HepG2 (cell line): ENCODE data around the gene ABCC3. TPM values are rescaled to one million over a fixed set of nuclear protein-coding genes. Genes with fewer than 3 reads are reported as not detected.

ENCODE experiments used
- ATAC-seq: fragments of 200-7000 bp; cut with Tn5 transposase; 3 replicates; pipeline ENCODE4 v1.9.1; 2020; ENCODE audit warnings: mild to moderate bottlenecking, moderate library complexity
- BruUV-seq: library from RNA; stranded (reverse); fragments of 400-500 nt; replicated peaks from 2 replicates; lab custom pipeline; 2021; lab: Mats Ljungman, UMichigan
- CTCF ChIA-PET: fragments of 300-600 bp; formaldehyde crosslinking; extraction: SDS; loops from one replicate; lab custom pipeline; 2021; ENCODE audit warnings: low total read pairs, inconsistent platforms, low intra/inter-chr PET ratio; lab: Yijun Ruan, JAX
- POLR2A ChIA-PET: fragments of 350-600 bp; sonication (Branson Sonifier 250); formaldehyde crosslinking; loops from one replicate; lab custom pipeline; 2020; ENCODE audit warnings: antibody characterized with exemption, inconsistent platforms; lab: Yijun Ruan, JAX
- DNase-seq: peaks from one replicate; pipeline ENCODE4 v3.0.0-alpha.2; 2015; ENCODE audit warnings: low spot score
- FAIRE-seq: peaks from 3 replicates; lab custom pipeline; 2011; peaks lifted over from hg19 to GRCh38; lab: Jason Lieb, UNC
- H2AFZ ChIP-seq: one replicate; pipeline ENCODE4 v1.6.1; 2011; ENCODE audit warnings: low read length, inconsistent platforms
- H3K27ac ChIP-seq: fragments of 300-600 bp; 3 replicates; pipeline ENCODE4 v1.8.0; 2011; ENCODE audit warnings: mixed run types, mild to moderate bottlenecking, mixed read lengths, low read length, inconsistent platforms; ENCODE audit not compliant: insufficient read depth; ENCODE audit errors: extremely low read length
- H3K27me3 ChIP-seq, 2 experiments: fragments of 200-600 bp in 1 of 2; 2 replicates in 1 of 2; 3 replicates in 1 of 2; pipeline versions ENCODE4 v1.6.0 to v1.8.0; 2011; ENCODE audit warnings: low read length in 2 of 2, mild to moderate bottlenecking in 2 of 2, moderate library complexity in 2 of 2, inconsistent platforms in 1 of 2; ENCODE audit not compliant: insufficient read depth in 2 of 2, control insufficient read depth in 1 of 2
- H3K36me3 ChIP-seq, 2 experiments: fragments of 200-600 bp in 1 of 2; replicated peaks in 1 of 2; 2 replicates in 1 of 2; 3 replicates in 1 of 2; pipeline versions ENCODE4 v1.5.1 to v1.8.0; 2011; ENCODE audit warnings: low read length in 2 of 2, inconsistent platforms in 1 of 2; ENCODE audit not compliant: insufficient read depth in 2 of 2, control insufficient read depth in 1 of 2
- H3K4me1 ChIP-seq: 2 replicates; pipeline ENCODE4 v1.5.1; 2012; ENCODE audit warnings: low read length, inconsistent platforms; ENCODE audit not compliant: insufficient read depth
- H3K4me2 ChIP-seq: 2 replicates; pipeline ENCODE4 v1.6.0; 2011; ENCODE audit warnings: low read depth, low read length, inconsistent platforms
- H3K4me3 ChIP-seq, 3 experiments: fragments of 200-600 bp in 1 of 3; sonication (generic), shearing (Covaris generic) in 1 of 3; replicated peaks in 1 of 3; 2 replicates each; pipeline ENCODE4 v1.5.1; 2011 to 2016; ENCODE audit warnings: low read length in 3 of 3, inconsistent platforms in 2 of 3, low read depth in 2 of 3, mild to moderate bottlenecking in 2 of 3, control low read depth in 1 of 3, mixed read lengths in 1 of 3; ENCODE audit not compliant: insufficient read depth in 1 of 3
- H3K79me2 ChIP-seq: one replicate; pipeline ENCODE4 v1.6.1; 2011; ENCODE audit warnings: low read length, inconsistent platforms; ENCODE audit not compliant: insufficient read depth
- H3K9ac ChIP-seq: 2 replicates; pipeline ENCODE4 v1.6.0; 2011; ENCODE audit warnings: mild to moderate bottlenecking, low read depth, low read length, inconsistent platforms; ENCODE audit not compliant: insufficient read depth
- H3K9me3 ChIP-seq: 2 replicates; pipeline ENCODE4 v1.5.1; 2012; ENCODE audit warnings: mild to moderate bottlenecking, low read length
- H4K20me1 ChIP-seq: 2 replicates; pipeline ENCODE4 v1.6.0; 2011; ENCODE audit warnings: inconsistent platforms, mild to moderate bottlenecking, low read length, moderate library complexity; ENCODE audit not compliant: insufficient read depth
- CBX2 ChIP-seq, 2 experiments: fragments of 200-600 bp in 1 of 2; sonication (generic); formaldehyde crosslinking in 1 of 2; IDR thresholded peaks; 2 replicates each; pipeline versions ENCODE4 v1.7.0 to v1.8.1; 2018 to 2022; ENCODE audit warnings: low read depth in 2 of 2, low read length in 1 of 2, mild to moderate bottlenecking in 1 of 2, missing genetic modification reagents in 1 of 2
- EED ChIP-seq: sonication (generic); formaldehyde crosslinking; IDR thresholded peaks from 2 replicates; pipeline ENCODE4 v1.5.0; 2020; ENCODE audit warnings: mild to moderate bottlenecking, missing genetic modification reagents
- LCORL ChIP-seq, 2 experiments: fragments of 450-650 bp in 1 of 2; sonication (generic) in 1 of 2; formaldehyde crosslinking in 1 of 2; IDR thresholded peaks; 2 replicates each; pipeline versions ENCODE4 v1.5.0 to v1.6.1; 2017 to 2020; ENCODE audit warnings: antibody characterized with exemption in 1 of 2, missing genetic modification reagents in 1 of 2
- MXD3 ChIP-seq: IDR thresholded peaks from 2 replicates; pipeline ENCODE4 v1.6.1; 2016; ENCODE audit warnings: mild to moderate bottlenecking, missing biosample characterization, missing genetic modification reagents
- MYPOP ChIP-seq: sonication (generic); formaldehyde crosslinking; IDR thresholded peaks from 2 replicates; pipeline ENCODE4 v1.8.1; 2023; ENCODE audit warnings: mild to moderate bottlenecking, moderate library complexity, missing genetic modification reagents
- MZF1 ChIP-seq: sonication (generic); formaldehyde crosslinking; IDR thresholded peaks from 2 replicates; pipeline ENCODE4 v1.8.1; 2023; ENCODE audit warnings: mild to moderate bottlenecking, missing genetic modification reagents, borderline replicate concordance
- PRPF4 ChIP-seq: fragments of 200-400 bp; formaldehyde crosslinking; IDR thresholded peaks from 2 replicates; pipeline ENCODE4 v1.6.1; 2016; ENCODE audit warnings: low read length, low read depth; ENCODE audit not compliant: poor library complexity, severe bottlenecking
- ZNF180 ChIP-seq: sonication (generic); formaldehyde crosslinking; IDR thresholded peaks from 2 replicates; pipeline ENCODE4 v1.4.0; 2020; ENCODE audit warnings: low read depth, missing genetic modification reagents, borderline replicate concordance
- ZNF317 ChIP-seq: sonication (generic); formaldehyde crosslinking; IDR thresholded peaks from 2 replicates; pipeline ENCODE4 v1.5.0; 2020; ENCODE audit warnings: mild to moderate bottlenecking, missing genetic modification reagents
- ZNF333 ChIP-seq: sonication (generic); formaldehyde crosslinking; IDR thresholded peaks from 2 replicates; pipeline ENCODE4 v1.4.0; 2020; ENCODE audit warnings: mild to moderate bottlenecking, missing genetic modification reagents, borderline replicate concordance
- ZNF350 ChIP-seq: sonication (generic); formaldehyde crosslinking; IDR thresholded peaks from 2 replicates; pipeline ENCODE4 v1.4.0; 2020; ENCODE audit warnings: mild to moderate bottlenecking, low read depth, missing genetic modification reagents, borderline replicate concordance
- ZNF441 ChIP-seq: sonication (generic); formaldehyde crosslinking; IDR thresholded peaks from 2 replicates; pipeline ENCODE4 v1.7.0; 2021; ENCODE audit warnings: missing genetic modification reagents, borderline replicate concordance
- ZNF451 ChIP-seq: sonication (generic); formaldehyde crosslinking; IDR thresholded peaks from 2 replicates; pipeline ENCODE4 v1.5.0; 2020; ENCODE audit warnings: mild to moderate bottlenecking, missing genetic modification reagents
- ZNF646 ChIP-seq: sonication (generic); formaldehyde crosslinking; IDR thresholded peaks from 2 replicates; pipeline ENCODE4 v1.9.0; 2021; ENCODE audit warnings: mild to moderate bottlenecking, missing genetic modification reagents
- WGBS: methylation state at CpG from one replicate; pipeline ENCODE4 v1.1.6; 2017; ENCODE audit warnings: low lambda C conversion rate; 5-methylcytosine and 5-hydroxymethylcytosine counted together
- in situ Hi-C: cut with HindIII; loops from 2 replicates; pipeline ENCODE4 v1.10.0; 2017; ENCODE audit warnings: low pct_unique_long_range_greater_than_20kb; ENCODE audit not compliant: extremely low pct_ligation_motif_present
- intact Hi-C: fragments of 100-400 bp; cut with micrococcal nuclease; formaldehyde crosslinking; loops from one replicate; pipeline ENCODE4 v1.10.0; 2022; ENCODE audit not compliant: unreplicated experiment
- polyA plus RNA-seq, 8 experiments: library from polyadenylated mRNA; depleted of rRNA in 3 of 8; stranded (reverse) in 7 of 8; unstranded in 1 of 8; fragments of >200 nt; fragmentation: Illumina TruSeq in 4 of 8; extraction: Trizol in 4 of 8; gene quantifications; 2 replicates each; pipeline versions ENCODE4 v1.2.1 to v1.2.3, GENCODE V29; 2011 to 2016; ENCODE audit warnings: low read depth in 4 of 8, missing spikeins in 1 of 8, mixed read lengths in 1 of 8; ENCODE audit not compliant: insufficient read depth in 1 of 8
- total RNA-seq, 5 experiments: library from RNA; depleted of rRNA; stranded (reverse); fragments of >200 nt; fragmentation: Illumina TruSeq; extraction: Trizol; gene quantifications; 2 replicates each; pipeline ENCODE4 v1.2.3, GENCODE V29; 2016; ENCODE audit warnings: low read depth in 1 of 5

Gene ABCC3
- total and polyA plus RNA-seq, 2 of the 13 experiments (the other 11 are each of a cell fraction or from before 2014, with no cell fraction given) = 25.2 to 50.7 TPM

- ChIA-PET POLR2A (interaction anchor here (0.7 to 19.8 kb wide), 19 partner anchors 11 to 148 kb away, joined by 3 to 839 read pairs (median 5); partner anchors contain the start of genes ABCC3, CACNA1G and SPATA20), CTCF (interaction anchor here (1.0 to 1.8 kb wide), 9 partner anchors 31 to 145 kb away, joined by 3 to 18 read pairs (median 6); partner anchors contain the start of gene SPATA20)
- in situ Hi-C loops = loop anchor here (5.0 kb wide), 3 partner anchors 65 to 145 kb away; partner anchors contain the start of gene SPATA20
- intact Hi-C loops = no loop called here
- H3K9ac ChIP-seq = 0 out of 2 replicates have a peak overlapping the region, but pooled peaks have one; percentile 3
- ATAC-seq (no peak), DNase-seq (no peak), FAIRE-seq (no peak)
- peaks cover 0 to 25% of the 10 kb centered on the region in 2 experiments; a peak in 4 of 5 replicates for H3K27me3 ChIP-seq
- H3K27ac ChIP-seq = peak overlapping the region; percentile 22
- peak overlapping the region in 2 of 3 experiments; percentile 13 to 66; a peak in 2 of 6 replicates for H3K4me3 ChIP-seq
- no peak overlapping the region for H2AFZ ChIP-seq
- BruUV-seq = no TSS peak
- no peaks in the 10 kb centered on the region for H3K9me3 ChIP-seq
- no peaks in the 10 kb centered on the region for H3K36me3 ChIP-seq
- no peaks in the 10 kb centered on the region for H4K20me1 ChIP-seq
- peak overlapping the region; percentile 84 for H3K4me2 ChIP-seq
- 84% methylated on average over 15 of the region's 17 CpGs for WGBS
- H3K4me1 ChIP-seq = peaks cover 66% of the 10 kb centered on the region
- H3K79me2 ChIP-seq = no peaks in the 10 kb centered on the region
- TF ChIP-seq ZNF317 (no peak), LCORL (IDR thresholded peaks at IDR 0.05) (no peak), LCORL (CRISPR knock-in tag; IDR thresholded peaks at IDR 0.05) (no peak), ZNF646 (0 out of 2 replicates have a peak, but pooled peaks have one; percentile 20), ZNF350 (CRISPR knock-in tag) (no peak), CBX2 (IDR thresholded peaks at IDR 0.05; ENCODE audit: low read depth, low read length) (no peak), CBX2 (CRISPR knock-in tag; IDR thresholded peaks at IDR 0.05; ENCODE audit: low read depth) (no peak), MXD3 (peak; percentile 7; the same call in 1 of the 2 replicates), PRPF4 (no peak), ZNF180 (CRISPR knock-in tag) (no peak), MZF1 (CRISPR knock-in tag) (no peak), ZNF451 (CRISPR knock-in tag) (no peak), MYPOP (CRISPR knock-in tag) (no peak), EED (CRISPR knock-in tag) (no peak), ZNF333 (CRISPR knock-in tag) (no peak), ZNF441 (CRISPR knock-in tag) (no peak)
Observed at GRCh38 chr17:50627036-50627781, 7.5 kb upstream of the ABCC3 start.
